Effector memory CD4-positive, alpha-beta T cell (primary cell): Measurements from ENCODE around the gene LGI1.

Experiments used
- DNase-seq, 3 donors: peaks; one replicate each; pipeline ENCODE4 v3.0.0-alpha.2; 2020
- H3K27ac ChIP-seq: 2 replicates; pipeline ENCODE4 v1.7.0; 2013; ENCODE audit warnings: mild to moderate bottlenecking, low read length, moderate library complexity; ENCODE audit not compliant: insufficient read depth, poor library complexity, severe bottlenecking
- H3K27me3 ChIP-seq: replicated peaks from 2 replicates; pipeline ENCODE4 v1.7.0; 2013; ENCODE audit warnings: mild to moderate bottlenecking, low read length; ENCODE audit not compliant: insufficient read depth, control insufficient read depth, poor library complexity, severe bottlenecking
- H3K36me3 ChIP-seq: 2 replicates; pipeline ENCODE4 v1.7.0; 2013; ENCODE audit warnings: mild to moderate bottlenecking, low read length, moderate library complexity; ENCODE audit not compliant: control insufficient read depth, insufficient read depth
- H3K4me1 ChIP-seq: 2 replicates; pipeline ENCODE4 v1.7.0; 2013; ENCODE audit warnings: low read length, mild to moderate bottlenecking; ENCODE audit not compliant: control insufficient read depth, insufficient read depth, poor library complexity, severe bottlenecking
- H3K4me3 ChIP-seq: 2 replicates; pipeline ENCODE4 v1.7.0; 2013; ENCODE audit warnings: low read length, low read depth, mild to moderate bottlenecking; ENCODE audit not compliant: insufficient read depth, poor library complexity, severe bottlenecking
- H3K9me3 ChIP-seq: 2 replicates; pipeline ENCODE4 v1.7.0; 2013; ENCODE audit warnings: mild to moderate bottlenecking, low read length, moderate library complexity; ENCODE audit not compliant: control insufficient read depth

The LGI1 gene

GRCh38 chr10:93754761-93755160 is 3.0 kb upstream of the LGI1 start:
- H3K27ac ChIP-seq: no peak overlapping the region
- peaks cover 5% of the 10 kb centered on the region for H3K27me3 ChIP-seq
- H3K4me3 ChIP-seq: no peak overlapping the region
- no peak for DNase-seq
- no peaks in the 10 kb centered on the region for H3K9me3 ChIP-seq
- H3K4me1 ChIP-seq: peaks cover 5% of the 10 kb centered on the region
- H3K36me3 ChIP-seq: no peaks in the 10 kb centered on the region

- H3K4me3 ChIP-seq: no peak overlapping the region
- H3K27ac ChIP-seq: no peak overlapping the region
- no peak for DNase-seq
- H3K27me3 ChIP-seq: peaks cover 5% of the 10 kb centered on the region
- no peaks in the 10 kb centered on the region for H3K36me3 ChIP-seq
- H3K4me1 ChIP-seq: peaks cover 5% of the 10 kb centered on the region
- H3K9me3 ChIP-seq: no peaks in the 10 kb centered on the region
Observed at GRCh38 chr10:93755443-93756116, 2.2 kb upstream of the LGI1 start.

GRCh38 chr10:93756118-93756517 is 1.6 kb upstream of the LGI1 start:
- DNase-seq: no peak
- Histone ChIP-seq H3K27me3 (peaks cover 5% of the 10 kb centered on the region), H3K4me3 (no peak overlapping the region), H3K27ac (no peak overlapping the region), H3K36me3 (no peaks in the 10 kb centered on the region), H3K4me1 (peaks cover 5% of the 10 kb centered on the region), H3K9me3 (no peaks in the 10 kb centered on the region)

GRCh38 chr10:93757136-93757535 is 600 bp upstream of the LGI1 start:
- Histone ChIP-seq H3K27ac (no peak overlapping the region), H3K4me3 (no peak overlapping the region), H3K9me3 (no peaks in the 10 kb centered on the region), H3K36me3 (no peaks in the 10 kb centered on the region), H3K27me3 (peaks cover 3% of the 10 kb centered on the region), H3K4me1 (peaks cover under 1% of the 10 kb centered on the region)
- no peak for DNase-seq

- Histone ChIP-seq H3K27me3 (peaks cover 3% of the 10 kb centered on the region), H3K36me3 (no peaks in the 10 kb centered on the region), H3K4me3 (no peak overlapping the region), H3K9me3 (no peaks in the 10 kb centered on the region), H3K4me1 (no peaks in the 10 kb centered on the region), H3K27ac (no peak overlapping the region)
- DNase-seq: no peak
Observed at GRCh38 chr10:93758508-93758885, 761 bp downstream of the LGI1 start.

- Histone ChIP-seq H3K9me3 (no peaks in the 10 kb centered on the region), H3K27ac (no peak overlapping the region), H3K4me1 (no peaks in the 10 kb centered on the region), H3K27me3 (peaks cover 3% of the 10 kb centered on the region), H3K4me3 (no peak overlapping the region), H3K36me3 (no peaks in the 10 kb centered on the region)
- DNase-seq: no peak
Observed at GRCh38 chr10:93758891-93759410, 1.2 kb downstream of the LGI1 start.

GRCh38 chr10:93760490-93760889 is 2.8 kb downstream of the LGI1 start:
- H3K4me3 ChIP-seq: no peak overlapping the region
- no peaks in the 10 kb centered on the region for H3K9me3 ChIP-seq
- H3K27ac ChIP-seq: no peak overlapping the region
- peaks cover 3% of the 10 kb centered on the region for H3K27me3 ChIP-seq
- H3K36me3 ChIP-seq: no peaks in the 10 kb centered on the region
- no peaks in the 10 kb centered on the region for H3K4me1 ChIP-seq
- no peak for DNase-seq

GRCh38 chr10:93762979-93763391 is 5.2 kb downstream of the LGI1 start:
- DNase-seq: no peak
- Histone ChIP-seq H3K27ac (no peak overlapping the region), H3K9me3 (no peaks in the 10 kb centered on the region), H3K4me3 (no peak overlapping the region), H3K27me3 (peaks cover 3% of the 10 kb centered on the region), H3K36me3 (no peaks in the 10 kb centered on the region), H3K4me1 (no peaks in the 10 kb centered on the region)

- Histone ChIP-seq H3K27ac (no peak overlapping the region), H3K36me3 (no peaks in the 10 kb centered on the region), H3K27me3 (peaks cover 4% of the 10 kb centered on the region), H3K4me1 (no peaks in the 10 kb centered on the region), H3K4me3 (no peak overlapping the region), H3K9me3 (no peaks in the 10 kb centered on the region)
- DNase-seq: no peak
Observed at GRCh38 chr10:93766918-93767317, 9.2 kb downstream of the LGI1 start.

GRCh38 chr10:93767724-93768399 is 10.1 kb downstream of the LGI1 start:
- peaks cover 4% of the 10 kb centered on the region for H3K27me3 ChIP-seq
- no peaks in the 10 kb centered on the region for H3K9me3 ChIP-seq
- no peak for DNase-seq
- H3K4me3 ChIP-seq: no peak overlapping the region
- no peaks in the 10 kb centered on the region for H3K36me3 ChIP-seq
- H3K27ac ChIP-seq: no peak overlapping the region
- H3K4me1 ChIP-seq: no peaks in the 10 kb centered on the region
